ENCODE measurements around the gene INPP5A.
"Not testable (repeated sequence)": the region's sequence is repeated elsewhere in the genome, so short reads cannot be mapped to it uniquely, and the experiment has no call there.

INPP5A gene

GRCh38 chr10:132550366-132551092 is 12.9 kb downstream of the INPP5A start:
- no peak for DNase-seq

- peak; percentile 52 for DNase-seq
These were observed 13.7 kb downstream of the INPP5A start for GRCh38 chr10:132551093-132551807.

GRCh38 chr10:132551808-132552130 is 14.2 kb downstream of the INPP5A start:
- no peak for DNase-seq

DNA sequence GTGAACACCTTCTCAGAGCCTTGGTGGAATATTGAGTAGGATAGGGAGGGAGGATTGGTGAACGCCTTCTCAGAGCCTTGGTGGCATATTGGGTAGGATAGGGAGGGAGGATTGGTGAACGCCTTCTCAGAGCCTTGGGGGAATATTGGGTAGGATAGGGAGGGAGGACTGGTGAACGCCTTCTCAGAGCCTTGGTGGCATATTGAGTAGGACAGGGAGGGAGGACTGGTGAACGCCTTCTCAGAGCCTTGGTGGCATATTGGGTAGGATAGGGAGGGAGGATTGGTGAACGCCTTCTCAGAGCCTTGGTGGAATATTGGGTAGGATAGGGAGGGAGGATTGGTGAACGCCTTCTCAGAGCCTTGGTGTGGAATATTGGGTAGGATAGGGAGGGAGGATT is 15.0 kb downstream of the INPP5A start:
- DNase-seq = not testable (repeated sequence)

GRCh38 chr10:132553568-132553967 is 16.0 kb downstream of the INPP5A start:
- DNase-seq = not testable (repeated sequence)

DNA sequence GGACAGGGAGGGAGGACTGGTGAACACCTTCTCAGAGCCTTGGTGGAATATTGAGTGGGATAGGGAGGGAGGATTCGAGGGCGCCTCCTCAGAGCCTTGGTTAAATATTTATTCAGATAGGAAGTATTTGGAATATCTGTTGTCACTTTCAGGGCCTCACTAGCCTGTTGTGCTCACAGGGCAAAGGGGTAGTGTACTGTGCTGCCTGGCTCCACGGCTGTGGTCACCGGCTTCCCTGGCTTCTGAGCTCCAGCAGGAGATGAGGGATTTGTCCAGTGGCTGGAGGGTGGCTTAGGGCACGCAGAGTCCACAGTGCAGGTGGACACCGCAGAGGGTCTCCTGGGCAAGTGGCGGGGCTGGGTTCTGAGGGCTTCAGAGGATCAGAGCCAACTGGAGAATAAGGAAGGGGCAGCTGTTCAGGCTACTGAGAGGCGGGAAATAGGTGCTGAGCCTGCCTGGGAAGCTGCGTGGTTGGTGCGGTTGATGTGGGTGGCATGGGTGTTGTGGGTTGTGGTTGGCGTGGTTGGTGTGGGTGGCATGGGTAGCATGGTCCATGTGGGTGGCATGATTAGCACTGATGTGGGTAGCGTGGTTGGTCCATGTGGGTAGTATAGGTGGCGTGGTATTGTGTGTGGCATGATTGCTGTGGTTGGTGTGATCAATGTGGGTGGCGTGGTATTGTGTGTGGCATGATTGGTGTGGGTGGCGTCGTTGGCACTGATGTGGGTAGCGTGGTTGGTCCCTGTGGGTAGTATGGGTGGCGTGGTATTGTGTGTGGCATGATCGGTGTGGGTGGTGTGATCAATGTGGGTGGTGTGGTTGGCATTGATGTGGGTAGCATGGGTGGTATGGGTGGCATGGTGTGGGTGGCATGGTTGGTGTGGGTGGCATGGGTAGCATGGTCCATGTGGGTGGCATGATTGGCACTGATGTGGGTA is 16.7 kb downstream of the INPP5A start:
- DNase-seq = no peak

- DNase-seq = peak; percentile 64
These were observed 17.5 kb downstream of the INPP5A start for GRCh38 chr10:132554991-132555647.

- no peak for DNase-seq
These were observed 18.3 kb downstream of the INPP5A start for GRCh38 chr10:132555648-132556575.

- DNase-seq = no peak
These were observed 19.4 kb downstream of the INPP5A start for GRCh38 chr10:132556994-132557441.

- DNase-seq = no peak
These were observed 20.3 kb downstream of the INPP5A start for GRCh38 chr10:132557696-132558515.

DNA sequence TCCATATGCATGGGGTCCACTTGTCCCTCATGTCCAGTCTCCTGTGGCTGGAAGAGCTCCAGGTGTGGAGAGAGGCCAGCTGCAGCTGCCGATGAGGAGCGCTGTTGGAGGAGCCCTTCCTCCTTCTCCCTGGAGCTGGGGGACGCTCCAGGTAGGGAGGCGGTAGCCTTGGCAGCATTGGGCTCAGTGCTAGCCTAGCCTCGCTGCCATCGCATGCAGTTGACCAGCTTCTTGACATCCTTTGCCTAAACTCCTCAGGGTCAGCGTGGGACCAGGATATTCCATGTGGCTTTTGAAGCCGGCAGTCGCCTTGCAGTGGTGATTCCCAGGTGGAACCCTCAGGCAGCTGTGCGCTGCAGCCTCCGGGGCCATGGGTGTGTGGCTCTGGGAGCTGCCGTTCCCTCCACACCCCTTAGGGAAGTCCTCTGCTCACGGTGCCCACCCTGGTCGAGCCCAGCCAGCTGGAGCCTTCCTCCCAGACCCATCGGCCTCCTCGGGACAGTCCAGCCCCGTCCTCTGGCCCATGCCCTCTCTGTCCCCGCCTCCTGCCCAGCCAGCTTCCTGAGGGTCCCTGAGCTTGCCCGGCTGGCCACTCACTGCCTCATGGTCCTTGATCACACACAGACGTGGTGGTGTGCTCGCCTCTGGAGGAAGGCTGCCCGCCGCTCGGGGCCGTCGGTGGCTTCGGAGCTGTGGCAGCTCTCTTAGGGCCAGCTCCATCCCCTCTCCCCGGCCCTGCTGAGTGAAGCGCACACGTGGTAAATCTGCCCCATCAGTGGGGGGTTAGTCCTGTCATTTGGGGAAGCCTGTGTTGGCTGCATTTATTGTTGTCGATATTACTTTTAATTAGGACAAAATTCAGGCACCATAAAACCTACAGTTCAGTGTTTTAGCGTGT is 21.2 kb downstream of the INPP5A start:
- no peak for DNase-seq

- no peak for DNase-seq
These were observed 22.0 kb downstream of the INPP5A start for GRCh38 chr10:132559538-132559937.

GRCh38 chr10:132560241-132560731 is 22.7 kb downstream of the INPP5A start:
- no peak for DNase-seq

GRCh38 chr10:132562177-132562915 is 24.8 kb downstream of the INPP5A start:
- no peak for DNase-seq

DNA sequence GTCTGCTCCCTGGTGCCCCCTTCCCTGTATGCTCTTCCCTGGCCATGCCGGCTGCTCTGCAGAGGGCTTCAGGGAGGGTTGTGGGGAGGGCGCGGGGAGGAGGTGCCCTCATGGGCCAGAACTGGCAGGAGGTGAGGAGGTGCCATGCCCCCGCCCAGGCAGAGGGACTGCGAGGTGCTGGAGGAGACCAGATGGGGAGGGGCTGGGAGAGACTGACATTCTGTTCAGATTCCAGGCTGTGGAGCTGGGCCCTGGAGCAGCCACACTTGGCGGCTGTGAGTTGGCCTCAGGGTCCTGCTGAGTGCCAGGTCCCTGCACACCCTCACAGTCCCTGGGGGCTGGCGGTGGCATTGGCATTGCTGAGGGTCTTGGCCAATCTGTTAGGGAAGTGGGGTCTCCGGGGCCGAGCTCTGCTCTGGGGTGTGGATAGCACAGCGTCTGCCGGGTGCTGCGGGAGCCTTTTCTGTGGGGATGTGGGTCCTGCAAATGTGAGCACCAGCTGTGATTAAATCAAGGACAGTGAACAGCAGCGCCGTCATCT is 25.4 kb downstream of the INPP5A start:
- no peak for DNase-seq

GRCh38 chr10:132563485-132564248 is 26.1 kb downstream of the INPP5A start:
- no peak for DNase-seq

DNA sequence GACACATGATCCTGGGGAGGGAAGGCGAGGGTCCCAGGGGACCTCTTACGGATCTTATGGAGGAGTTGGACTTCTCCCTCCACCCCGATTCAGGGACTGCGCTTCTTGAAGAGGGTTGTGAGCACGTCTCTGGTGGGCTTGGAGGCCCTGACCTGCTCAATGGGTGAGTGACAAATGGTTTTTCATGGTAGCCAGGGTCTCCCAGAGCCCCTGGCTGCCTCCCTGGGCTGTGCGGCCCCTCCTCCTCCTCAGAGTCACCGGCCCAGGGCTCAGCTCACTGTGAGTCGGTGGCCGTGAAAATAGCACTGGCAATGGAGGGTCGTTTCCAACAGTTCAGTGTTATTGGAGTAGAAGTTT is 26.6 kb downstream of the INPP5A start:
- DNase-seq = no peak

- DNase-seq = no peak
These were observed 27.1 kb downstream of the INPP5A start for GRCh38 chr10:132564690-132565089.

Measured in activated CD4-positive, alpha-beta T cell treated with anti-CD3 and anti-CD28 coated beads for 48 hours (primary cell).